IPS DF 19.7 (cell line): Measurements from ENCODE around the gene VPS8.

Source experiments
- DNase-seq: peaks from one replicate; pipeline ENCODE4 v3.0.0-alpha.2; 2013; ENCODE audit warnings: low read depth, low spot score

The VPS8 gene

DNA sequence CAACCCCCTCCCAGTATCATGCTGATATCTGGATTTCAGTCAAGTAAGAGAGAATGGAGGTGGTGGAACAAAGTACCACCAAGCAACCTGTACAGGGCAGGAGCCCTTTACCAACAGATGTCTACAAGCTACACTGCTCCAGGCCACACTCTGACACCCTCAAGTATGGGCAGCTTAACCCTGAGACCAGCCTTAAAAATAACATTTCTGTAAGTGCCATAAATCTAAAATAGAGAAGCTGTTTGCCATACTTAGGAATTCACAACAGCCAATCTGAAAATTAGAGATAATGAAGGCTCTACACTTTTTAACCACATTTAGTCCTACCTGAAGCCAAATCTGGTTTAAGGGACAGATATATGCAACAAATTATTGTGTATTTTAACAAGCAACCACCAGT lies 281.1 kb downstream of the VPS8 start:
- DNase-seq = no peak

DNA sequence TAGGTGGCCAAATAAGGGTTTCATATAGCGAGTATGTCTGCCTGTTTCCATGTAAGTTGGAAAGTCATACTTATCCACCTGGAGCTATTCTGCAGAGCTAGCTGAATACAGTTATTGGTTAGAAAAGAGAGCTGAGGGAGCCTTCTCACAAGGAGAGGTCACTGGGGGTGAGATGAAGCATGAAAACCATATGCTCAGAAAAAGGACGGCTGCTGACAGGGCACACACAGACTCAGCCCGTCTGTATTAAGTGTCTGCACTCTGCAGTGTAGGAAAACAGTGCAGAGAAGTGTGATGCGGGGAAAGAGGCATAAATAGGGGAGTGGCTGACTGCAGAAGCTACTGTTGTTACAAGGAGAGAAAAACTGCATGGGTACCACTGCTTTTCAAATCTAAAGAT lies 282.7 kb downstream of the VPS8 start:
- no peak for DNase-seq
